Stimulated activated CD4-positive, alpha-beta T cell treated with anti-CD3 and anti-CD28 coated beads, Interleukin-4, amount 100 ng/mL, for 24 hours (primary cell): ENCODE results near the gene ATG4B.

ENCODE experiments used
- DNase-seq: peaks from one replicate; pipeline ENCODE4 v3.0.0-alpha.2; 2020

Gene ATG4B

GRCh38 chr2:241613017-241613780 is 24.3 kb upstream of the ATG4B start:
- no peak for DNase-seq

DNA sequence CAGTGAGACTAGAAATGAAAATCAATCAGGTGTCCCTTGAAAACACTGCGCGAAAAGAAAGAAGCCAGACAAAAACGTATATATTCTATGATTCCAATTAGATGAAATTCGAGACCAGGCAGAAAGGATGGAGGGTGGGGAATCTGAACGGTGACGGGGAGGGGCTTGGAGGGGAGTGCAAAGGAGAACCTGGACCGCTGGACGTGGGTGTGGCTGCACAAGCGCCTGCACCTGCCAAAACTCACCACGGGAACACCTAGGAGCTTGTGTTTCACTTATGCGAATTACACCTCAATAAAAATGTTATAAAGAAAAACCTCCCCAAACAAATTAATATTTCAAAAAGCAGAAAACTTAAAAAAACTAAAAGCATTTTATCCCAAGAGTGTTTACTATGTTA is 22.5 kb upstream of the ATG4B start:
- no peak for DNase-seq

DNA sequence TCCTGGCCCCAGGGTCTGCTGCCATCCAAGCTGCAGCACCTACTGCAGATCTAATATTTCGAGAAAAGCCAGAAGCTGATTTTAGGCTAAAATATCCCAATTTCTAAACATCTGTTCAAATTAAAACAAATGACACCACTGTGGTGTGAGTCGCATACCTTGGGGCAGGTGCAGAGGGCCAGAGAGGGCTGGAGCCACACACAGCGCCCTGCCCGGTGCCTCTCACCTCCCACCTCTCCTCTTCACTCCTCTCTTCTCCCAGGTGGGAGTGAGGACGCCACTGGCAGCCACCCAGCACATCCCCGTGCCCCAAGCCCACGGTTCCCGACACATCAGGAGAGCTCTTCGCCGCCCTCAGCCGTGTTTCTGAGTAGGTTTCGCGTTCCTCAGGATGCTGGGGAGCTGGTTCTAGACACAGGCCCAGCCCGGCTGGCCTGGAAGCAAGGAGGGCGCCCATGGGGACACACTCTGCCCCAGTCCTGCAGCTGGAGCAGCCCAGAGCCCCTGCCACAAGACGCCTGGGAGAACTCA is 21.9 kb upstream of the ATG4B start:
- no peak for DNase-seq

GRCh38 chr2:241616168-241617125 is 21.0 kb upstream of the ATG4B start:
- no peak for DNase-seq

DNA sequence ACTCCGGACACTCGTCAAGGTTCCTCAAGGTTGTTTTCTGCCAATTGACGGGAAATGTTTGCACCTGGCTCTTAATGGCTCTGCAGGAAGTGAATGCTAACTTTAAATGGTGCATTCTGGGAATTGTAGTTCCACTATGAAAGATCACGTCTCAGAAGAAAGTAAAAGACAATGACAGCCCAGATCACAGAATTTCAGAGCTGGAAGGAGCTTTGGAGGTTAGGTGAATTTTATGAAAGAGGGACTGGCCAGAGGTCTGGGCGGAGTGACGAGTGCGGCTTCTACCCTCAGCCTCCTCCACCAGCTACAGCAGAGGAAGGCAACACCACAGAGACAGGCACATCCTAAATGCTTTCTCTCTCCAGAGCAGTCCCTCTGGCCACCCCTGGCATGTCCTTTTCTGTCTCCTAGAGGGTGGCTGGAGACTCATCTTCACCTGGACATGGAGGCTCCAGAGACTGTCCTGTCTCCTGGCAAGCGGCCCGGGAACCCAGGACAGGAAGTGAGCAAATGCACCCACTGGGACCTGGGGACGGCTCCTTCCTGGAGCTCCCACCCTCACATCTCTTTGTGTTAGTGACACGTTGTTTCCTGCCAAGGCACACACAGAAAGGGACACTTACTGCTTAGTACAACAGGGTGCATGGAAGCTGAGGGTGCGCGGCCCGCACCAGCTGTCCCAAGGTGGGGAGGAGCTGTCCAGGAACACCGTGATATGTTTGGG is 19.9 kb upstream of the ATG4B start:
- no peak for DNase-seq

DNA sequence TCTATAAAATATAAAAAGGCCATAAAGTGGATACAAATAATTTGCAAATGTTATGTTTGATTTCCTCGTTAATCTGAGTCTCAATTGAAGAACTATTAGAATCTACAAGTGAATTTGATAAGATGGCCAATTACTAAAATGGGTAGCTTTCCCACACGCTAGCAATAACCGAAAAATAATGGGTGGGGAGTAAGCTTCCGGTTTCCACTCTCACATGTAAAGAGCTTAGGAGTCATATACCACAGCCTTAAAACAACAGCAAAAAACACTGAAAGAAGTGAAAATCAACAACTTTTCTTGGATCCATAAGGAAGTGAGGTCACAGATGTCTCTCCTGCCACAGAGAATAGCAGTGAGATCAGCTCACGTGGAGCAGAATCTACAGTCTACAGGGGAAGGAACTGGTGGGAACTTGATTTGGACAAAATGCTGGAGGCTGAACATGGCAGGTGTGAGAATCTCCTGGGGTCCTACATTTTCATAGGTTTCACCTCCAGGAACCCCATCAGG is 19.1 kb upstream of the ATG4B start:
- no peak for DNase-seq

GRCh38 chr2:241618829-241619228 is 18.7 kb upstream of the ATG4B start:
- DNase-seq = no peak

DNA sequence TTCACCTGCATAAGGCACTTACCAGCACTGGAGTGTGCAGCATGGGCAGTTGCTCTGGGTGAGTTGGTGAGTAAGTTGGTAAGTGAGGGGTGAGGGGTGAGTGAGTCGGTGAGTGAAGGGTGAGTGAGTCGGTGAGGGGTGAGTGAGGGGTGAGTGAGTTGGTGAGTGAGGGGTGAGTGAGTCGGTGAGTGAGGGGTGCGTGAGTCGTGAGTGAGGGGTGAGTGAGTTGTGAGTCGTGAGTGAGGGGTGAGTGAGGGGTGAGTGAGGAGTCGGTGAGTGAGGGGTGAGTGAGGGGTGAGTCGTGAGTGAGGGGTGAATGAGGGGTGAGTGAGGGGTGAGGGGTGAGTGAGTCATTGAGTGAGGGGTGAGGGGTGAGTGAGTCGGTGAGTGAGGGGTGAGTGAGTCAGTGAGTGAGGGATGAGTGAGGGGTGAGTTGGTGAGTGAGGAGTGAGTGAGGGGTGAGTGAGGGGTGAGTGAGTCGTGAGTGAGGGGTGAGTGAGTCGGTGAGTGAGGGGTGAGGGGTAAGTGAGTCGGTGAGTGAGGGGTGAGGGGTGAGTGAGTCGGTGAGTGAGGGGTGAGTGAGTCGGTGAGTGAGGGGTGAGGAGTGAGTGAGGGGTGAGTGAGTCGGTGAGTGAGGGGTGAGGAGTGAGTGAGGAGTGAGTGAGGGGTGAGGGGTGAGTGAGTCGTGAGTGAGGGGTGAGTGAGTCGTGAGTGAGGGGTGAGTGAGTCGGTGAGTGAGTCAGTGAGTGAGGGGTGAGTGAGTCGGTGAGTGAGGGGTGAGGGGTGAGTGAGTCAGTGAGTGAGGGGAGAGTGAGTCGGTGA is 17.7 kb upstream of the ATG4B start:
- DNase-seq = peak; percentile 33

GRCh38 chr2:241620419-241620769 is 17.1 kb upstream of the ATG4B start:
- DNase-seq = peak; percentile 76

DNA sequence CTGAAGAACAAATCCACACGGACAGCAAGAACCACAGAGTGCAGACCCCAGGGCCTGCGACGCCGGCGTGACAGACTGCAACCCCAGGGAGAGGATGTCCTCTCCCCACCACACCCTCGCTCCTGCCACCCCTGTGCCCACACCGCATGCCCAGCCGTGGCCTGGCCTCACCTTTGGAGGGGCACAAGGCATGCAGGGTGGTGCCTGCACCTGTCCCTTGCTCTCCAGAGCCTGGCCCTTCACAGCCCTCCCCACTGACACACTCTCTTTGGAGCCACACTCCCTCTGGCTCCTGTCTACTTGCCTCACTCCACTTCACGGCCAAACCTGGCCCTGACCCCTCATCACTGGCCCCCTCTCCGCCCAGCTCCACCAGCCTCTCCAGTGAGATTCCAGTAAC is 9.8 kb upstream of the ATG4B start:
- DNase-seq = no peak

- DNase-seq = no peak
These were observed 7.6 kb upstream of the ATG4B start for GRCh38 chr2:241629762-241630435.

DNA sequence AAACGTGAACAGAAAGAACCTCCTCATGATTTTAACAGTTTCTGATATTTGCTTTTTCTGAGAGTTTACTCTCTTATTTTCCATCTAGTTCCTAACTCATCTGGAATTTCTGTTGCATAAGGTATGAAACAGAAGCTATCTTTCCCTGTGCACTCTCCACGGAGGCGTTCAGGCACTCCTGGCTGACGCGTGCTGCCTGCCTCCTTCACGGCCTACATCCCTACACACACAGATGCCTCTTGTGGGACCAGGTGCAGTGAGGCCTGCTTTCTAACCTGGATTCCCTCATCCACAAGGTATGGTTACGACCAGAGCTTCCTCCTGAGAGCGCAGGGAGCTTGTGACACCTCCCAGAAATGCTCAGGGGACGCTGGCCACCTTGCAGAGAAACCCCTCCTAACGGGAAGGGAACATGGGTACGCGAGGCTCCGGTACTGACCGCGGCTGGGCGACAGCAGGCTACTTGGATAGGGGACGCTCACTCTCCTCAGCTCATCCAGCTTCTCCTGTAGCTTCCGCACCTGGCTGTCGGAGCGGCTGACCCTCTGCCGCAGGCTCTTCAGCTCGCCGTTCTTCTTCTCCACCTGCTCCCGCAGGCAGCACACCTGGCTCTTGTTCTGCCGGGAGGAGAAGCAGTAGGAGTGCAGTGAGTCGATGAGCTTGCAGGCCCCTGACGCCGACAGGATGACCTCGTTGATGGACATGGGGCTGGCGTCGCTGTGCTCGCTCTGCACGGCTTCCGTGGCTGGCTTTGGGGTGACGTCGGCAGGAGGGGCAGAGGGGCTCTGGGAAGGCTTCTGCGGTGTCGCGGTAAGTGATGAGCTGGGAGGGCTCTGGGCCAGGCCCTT is 4.8 kb upstream of the ATG4B start:
- no peak for DNase-seq

DNA sequence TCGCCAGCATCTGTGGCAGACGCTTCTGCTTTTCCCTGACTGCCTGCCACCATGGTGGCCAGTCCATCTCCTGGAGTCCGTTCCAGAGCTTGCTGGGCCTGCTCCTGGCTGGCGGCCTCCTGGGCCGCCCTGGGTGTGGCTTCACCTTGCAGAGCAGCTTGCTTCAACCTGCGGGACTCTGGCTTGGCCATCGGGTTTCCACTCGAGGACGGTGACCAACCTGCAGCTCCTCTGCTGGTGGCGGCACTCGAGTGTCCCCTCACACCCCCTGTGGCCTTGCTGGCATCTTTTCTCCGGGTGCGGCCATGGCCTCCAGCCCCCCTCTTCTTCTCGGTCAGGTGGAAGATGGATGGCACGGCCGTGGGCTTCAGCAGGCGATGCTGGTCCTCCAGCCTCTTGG is 3.9 kb upstream of the ATG4B start:
- no peak for DNase-seq

DNA sequence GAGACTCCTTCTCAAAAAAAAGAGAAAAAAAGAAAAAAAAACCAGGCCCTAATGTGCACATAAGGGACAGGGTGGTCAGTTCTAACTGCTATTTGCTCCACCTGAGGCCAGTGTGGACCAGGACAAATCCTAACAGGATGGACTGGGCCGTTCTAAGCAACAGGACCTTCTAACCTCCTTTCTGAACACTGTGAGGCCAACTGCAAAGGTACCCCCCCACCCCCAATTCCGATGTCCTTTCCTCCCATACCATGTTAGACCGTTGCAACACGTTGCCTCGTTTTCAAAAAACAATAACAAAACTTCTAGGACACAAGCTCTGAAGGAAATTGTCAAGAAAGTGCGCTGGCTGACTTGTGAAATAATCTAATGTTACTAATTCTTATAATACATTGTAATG is 1.7 kb upstream of the ATG4B start:
- DNase-seq = no peak

DNA sequence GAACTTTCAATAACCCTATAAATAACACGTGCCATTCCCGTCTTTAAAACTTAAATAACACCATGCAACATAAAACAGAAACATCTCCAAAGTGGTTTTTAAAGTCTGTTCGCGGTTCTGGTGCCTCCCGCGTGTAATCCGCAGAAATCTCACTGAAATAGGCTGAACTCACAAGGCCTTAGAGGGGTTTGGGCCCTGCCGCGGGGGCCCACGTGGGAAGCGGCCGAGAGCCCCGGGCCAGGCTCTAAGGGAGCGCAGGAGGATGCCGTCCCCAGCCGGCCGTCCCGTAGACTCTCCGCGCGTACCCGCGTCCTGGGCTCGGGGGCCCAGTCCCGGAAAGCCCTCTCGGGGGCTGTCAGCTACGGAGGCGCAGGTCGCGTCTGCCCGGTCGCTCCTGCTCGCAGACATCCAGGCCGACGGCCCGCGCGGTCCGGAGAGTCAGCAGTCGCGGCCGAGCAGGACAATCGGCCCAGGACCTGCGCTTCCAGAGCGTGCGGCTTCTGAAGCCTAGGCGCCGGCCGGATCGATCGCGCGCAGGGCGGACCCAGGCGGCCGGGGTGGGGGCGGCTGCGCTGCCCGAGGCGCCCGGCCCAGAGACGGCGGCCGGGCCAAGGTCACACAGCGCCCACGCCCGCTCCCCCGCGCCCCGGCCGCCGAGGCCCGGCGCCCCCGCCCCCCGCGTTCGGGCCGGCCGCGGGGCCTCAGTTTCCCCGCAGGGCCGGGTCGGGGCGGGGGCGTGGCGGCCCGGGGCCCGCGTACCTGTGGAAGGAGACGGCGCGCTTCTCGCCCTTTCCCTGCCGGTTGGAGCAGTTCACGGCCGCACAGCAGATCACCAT is 1.1 kb upstream of the ATG4B start:
- DNase-seq = peak; percentile 16

- DNase-seq = peak; percentile 53
These were observed 535 bp downstream of the ATG4B start for GRCh38 chr2:241637795-241638660.

DNA sequence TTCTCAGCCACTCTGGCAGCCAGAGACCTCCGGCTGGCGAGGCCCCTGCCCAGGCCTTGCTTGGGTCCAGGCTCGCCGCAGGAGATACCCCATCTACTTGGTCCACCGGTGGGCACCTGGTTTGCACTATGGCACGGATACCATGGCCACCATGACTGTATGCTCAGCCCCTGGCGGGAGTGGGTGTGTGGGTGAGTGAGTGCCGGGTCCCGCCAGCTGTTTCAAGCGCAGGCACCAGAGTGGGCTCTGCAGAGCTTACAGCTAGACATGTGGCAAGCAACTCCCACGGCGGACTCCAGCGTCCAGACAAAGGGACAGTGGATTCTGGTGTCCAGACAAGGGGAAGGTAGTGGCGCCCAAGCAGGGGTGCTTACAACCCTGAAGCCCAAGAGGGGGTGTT is 1.4 kb downstream of the ATG4B start:
- DNase-seq = no peak

GRCh38 chr2:241639385-241639784 is 1.9 kb downstream of the ATG4B start:
- no peak for DNase-seq
